Ectodermal cell (in vitro differentiated cells): ENCODE data around the gene AP1M1.

ENCODE experiments used
- H3K27ac ChIP-seq: 2 replicates; pipeline ENCODE4 v1.7.0; 2013; ENCODE audit warnings: mild to moderate bottlenecking, low read depth, low read length; ENCODE audit not compliant: insufficient read depth, poor library complexity, severe bottlenecking
- H3K27me3 ChIP-seq: 2 replicates; pipeline ENCODE4 v1.7.0; 2013; ENCODE audit warnings: mild to moderate bottlenecking, low read length; ENCODE audit not compliant: insufficient read depth, control insufficient read depth, poor library complexity, severe bottlenecking
- H3K36me3 ChIP-seq: one replicate; pipeline ENCODE4 v1.7.0; 2013; ENCODE audit warnings: low read length; ENCODE audit not compliant: control insufficient read depth, insufficient read depth
- H3K4me1 ChIP-seq: one replicate; pipeline ENCODE4 v1.7.0; 2013; ENCODE audit warnings: low read length; ENCODE audit not compliant: control insufficient read depth, insufficient read depth
- H3K4me3 ChIP-seq: 2 replicates; pipeline ENCODE4 v1.7.0; 2013; ENCODE audit warnings: low read depth, low read length, control low read depth; ENCODE audit not compliant: insufficient read depth
- H3K9me3 ChIP-seq: 2 replicates; pipeline ENCODE4 v1.7.0; 2013; ENCODE audit warnings: mild to moderate bottlenecking, low read length, moderate library complexity; ENCODE audit not compliant: control insufficient read depth
- WGBS, 2 experiments: methylation state at CpG; one replicate each; pipeline ENCODE4 v1.1.7; 2013; ENCODE audit warnings: missing lambda C conversion rate in 2 of 2; 5-methylcytosine and 5-hydroxymethylcytosine counted together

AP1M1 gene

GRCh38 chr19:16222806-16223205, 25.1 kb downstream of the AP1M1 start:
- Histone ChIP-seq H3K4me3 (no peak overlapping the region), H3K27me3 (no peaks in the 10 kb centered on the region), H3K36me3 (peaks cover 35% of the 10 kb centered on the region), H3K4me1 (no peaks in the 10 kb centered on the region), H3K27ac (no peak overlapping the region), H3K9me3 (peaks cover 12% of the 10 kb centered on the region)
- 91 to 95% methylated on average over 3 of the region's 3 CpGs for WGBS, 2 experiments

- Histone ChIP-seq H3K27ac (no peak overlapping the region), H3K27me3 (no peaks in the 10 kb centered on the region), H3K36me3 (peaks cover 32% of the 10 kb centered on the region), H3K4me1 (no peaks in the 10 kb centered on the region), H3K4me3 (no peak overlapping the region), H3K9me3 (peaks cover 12% of the 10 kb centered on the region)
- 87% methylated on average over 15 of the region's 15 CpGs for WGBS, 2 experiments
These were observed 26.0 kb downstream of the AP1M1 start for GRCh38 chr19:16223746-16224145.

GRCh38 chr19:16224293-16225045, 26.8 kb downstream of the AP1M1 start:
- 93 to 95% methylated on average over 32 of the region's 32 CpGs for WGBS, 2 experiments
- Histone ChIP-seq H3K9me3 (peaks cover 12% of the 10 kb centered on the region), H3K27me3 (no peaks in the 10 kb centered on the region), H3K27ac (no peak overlapping the region), H3K4me1 (no peaks in the 10 kb centered on the region), H3K4me3 (no peak overlapping the region), H3K36me3 (peaks cover 36% of the 10 kb centered on the region)

- WGBS, 2 experiments, result 94 to 97% methylated on average over 21 of the region's 21 CpGs
- Histone ChIP-seq H3K4me3 (no peak overlapping the region), H3K4me1 (no peaks in the 10 kb centered on the region), H3K9me3 (peaks cover 5% of the 10 kb centered on the region), H3K27ac (no peak overlapping the region), H3K36me3 (peaks cover 29% of the 10 kb centered on the region), H3K27me3 (no peaks in the 10 kb centered on the region)
These were observed 27.8 kb downstream of the AP1M1 start for GRCh38 chr19:16225279-16226183.

- H3K27ac ChIP-seq, result no peak overlapping the region
- H3K9me3 ChIP-seq, result no peaks in the 10 kb centered on the region
- WGBS, 2 experiments, result 96 to 97% methylated on average over 16 of the region's 16 CpGs
- H3K27me3 ChIP-seq, result no peaks in the 10 kb centered on the region
- H3K36me3 ChIP-seq, result peaks cover 25% of the 10 kb centered on the region
- H3K4me1 ChIP-seq, result no peaks in the 10 kb centered on the region
- H3K4me3 ChIP-seq, result no peak overlapping the region
These were observed 28.5 kb downstream of the AP1M1 start for GRCh38 chr19:16226184-16226591.

- Histone ChIP-seq H3K9me3 (no peaks in the 10 kb centered on the region), H3K27me3 (no peaks in the 10 kb centered on the region), H3K36me3 (peaks cover 21% of the 10 kb centered on the region), H3K4me3 (no peak overlapping the region), H3K27ac (no peak overlapping the region), H3K4me1 (no peaks in the 10 kb centered on the region)
- 91% methylated on average over 33 of the region's 33 CpGs for WGBS, 2 experiments
These were observed 29.4 kb downstream of the AP1M1 start for GRCh38 chr19:16226878-16227836.

GRCh38 chr19:16227837-16228636, 30.3 kb downstream of the AP1M1 start:
- Histone ChIP-seq H3K9me3 (no peaks in the 10 kb centered on the region), H3K27me3 (no peaks in the 10 kb centered on the region), H3K4me3 (no peak overlapping the region), H3K36me3 (peaks cover 15% of the 10 kb centered on the region), H3K4me1 (no peaks in the 10 kb centered on the region), H3K27ac (no peak overlapping the region)
- WGBS, 2 experiments, result 93% methylated on average over 21 of the region's 21 CpGs

GRCh38 chr19:16228637-16229321, 31.1 kb downstream of the AP1M1 start:
- H3K4me3 ChIP-seq, result no peak overlapping the region
- H3K9me3 ChIP-seq, result no peaks in the 10 kb centered on the region
- no peaks in the 10 kb centered on the region for H3K27me3 ChIP-seq
- H3K4me1 ChIP-seq, result no peaks in the 10 kb centered on the region
- WGBS, 2 experiments, result 89 to 91% methylated on average over 21 of the region's 21 CpGs
- no peak overlapping the region for H3K27ac ChIP-seq
- H3K36me3 ChIP-seq, result peaks cover 11% of the 10 kb centered on the region

- no peaks in the 10 kb centered on the region for H3K4me1 ChIP-seq
- peaks cover 10% of the 10 kb centered on the region for H3K36me3 ChIP-seq
- H3K9me3 ChIP-seq, result no peaks in the 10 kb centered on the region
- H3K4me3 ChIP-seq, result no peak overlapping the region
- no peak overlapping the region for H3K27ac ChIP-seq
- H3K27me3 ChIP-seq, result no peaks in the 10 kb centered on the region
- WGBS, 2 experiments, result 96 to 97% methylated on average over 9 of the region's 9 CpGs
These were observed 31.6 kb downstream of the AP1M1 start for GRCh38 chr19:16229322-16229641.
